ENCODE measurements around the gene SCNN1A.

- TF ChIP-seq POLR2AphosphoS5 (IDR thresholded peaks at IDR 0.05; ENCODE audit: insufficient read depth, low read depth, low read length) (no peak), CTCF (IDR thresholded peaks at IDR 0.05; ENCODE audit: extremely low read depth in 1 of 2, insufficient read depth in 1 of 2, low read depth in 1 of 2, low read length in 2 of 2) (no peak), MAX (IDR thresholded peaks at IDR 0.05; ENCODE audit: insufficient read depth, insufficient read length) (no peak), POLR2A (IDR thresholded peaks at IDR 0.05; ENCODE audit: low read depth, low read length) (no peak), EZH2 (IDR thresholded peaks at IDR 0.05; ENCODE audit: borderline replicate concordance, low read depth, low read length, severe bottlenecking) (no peak), JUN (IDR thresholded peaks at IDR 0.05; ENCODE audit: borderline replicate concordance, insufficient read depth, insufficient read length, low read depth) (no peak), FOS (IDR thresholded peaks at IDR 0.05; ENCODE audit: borderline replicate concordance, insufficient read depth, low read length) (no peak), MYC (IDR thresholded peaks at IDR 0.05; ENCODE audit: low read depth, low read length) (no peak), GATA2 (IDR thresholded peaks at IDR 0.05; ENCODE audit: insufficient read depth, insufficient read length, low read depth, low read length) (no peak)
These were observed 15.2 kb downstream of the SCNN1A start for GRCh38 chr12:6360080-6360571.
